Adipocyte (in vitro differentiated cells): ENCODE measurements around the gene HPCAL1.
A peak's percentile ranks its signal among the peaks of the same experiment; 100 is the strongest.

ENCODE experiments used
- DNase-seq: peaks from one replicate; pipeline ENCODE4 v3.0.0-alpha.2; 2015; ENCODE audit warnings: low read depth
- H3K27me3 ChIP-seq: replicated peaks from 2 replicates; pipeline ENCODE4 v1.7.0; 2013; ENCODE audit warnings: mild to moderate bottlenecking, low read length, moderate library complexity; ENCODE audit not compliant: control insufficient read depth, insufficient read depth
- H3K36me3 ChIP-seq: 2 replicates; pipeline ENCODE4 v1.7.0; 2013; ENCODE audit warnings: low read length, mild to moderate bottlenecking, moderate library complexity; ENCODE audit not compliant: control insufficient read depth, insufficient read depth, severe bottlenecking
- H3K4me1 ChIP-seq: 2 replicates; pipeline ENCODE4 v1.7.0; 2013; ENCODE audit warnings: mild to moderate bottlenecking, low read length, moderate library complexity; ENCODE audit not compliant: control insufficient read depth, insufficient read depth
- H3K4me3 ChIP-seq: 2 replicates; pipeline ENCODE4 v1.7.0; 2013; ENCODE audit warnings: mild to moderate bottlenecking, low read length, moderate library complexity
- H3K9ac ChIP-seq: 2 replicates; pipeline ENCODE4 v1.7.0; 2013; ENCODE audit warnings: mild to moderate bottlenecking, low read length, moderate library complexity
- H3K9me3 ChIP-seq: 2 replicates; pipeline ENCODE4 v1.7.0; 2013; ENCODE audit warnings: mild to moderate bottlenecking, low read length, moderate library complexity; ENCODE audit not compliant: control insufficient read depth

Gene HPCAL1

DNA sequence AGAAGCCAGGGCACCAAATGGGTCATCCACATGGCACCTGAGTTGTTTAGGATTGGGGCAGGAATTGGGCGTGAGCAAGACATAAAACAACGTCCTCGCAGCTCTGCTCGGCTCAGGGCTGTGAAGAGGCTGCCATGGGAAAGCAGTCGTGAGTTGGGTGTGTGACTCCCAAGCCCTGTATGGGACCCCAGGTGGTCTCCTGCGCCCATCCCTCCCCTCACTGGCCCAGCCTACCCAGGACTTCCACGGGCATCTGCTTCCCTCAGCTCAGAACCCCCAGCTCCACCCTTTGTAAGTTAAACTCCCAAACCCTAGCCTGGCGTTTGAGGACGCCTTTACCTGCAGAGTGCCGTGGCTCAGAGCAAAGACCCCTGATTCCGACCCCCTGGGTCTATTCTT lies 23.2 kb upstream of the HPCAL1 start:
- no peaks in the 10 kb centered on the region for H3K36me3 ChIP-seq
- no peaks in the 10 kb centered on the region for H3K9me3 ChIP-seq
- no peak overlapping the region for H3K9ac ChIP-seq
- peaks cover 24% of the 10 kb centered on the region for H3K4me1 ChIP-seq
- no peaks in the 10 kb centered on the region for H3K27me3 ChIP-seq
- DNase-seq: no peak
- no peak overlapping the region for H3K4me3 ChIP-seq

DNA sequence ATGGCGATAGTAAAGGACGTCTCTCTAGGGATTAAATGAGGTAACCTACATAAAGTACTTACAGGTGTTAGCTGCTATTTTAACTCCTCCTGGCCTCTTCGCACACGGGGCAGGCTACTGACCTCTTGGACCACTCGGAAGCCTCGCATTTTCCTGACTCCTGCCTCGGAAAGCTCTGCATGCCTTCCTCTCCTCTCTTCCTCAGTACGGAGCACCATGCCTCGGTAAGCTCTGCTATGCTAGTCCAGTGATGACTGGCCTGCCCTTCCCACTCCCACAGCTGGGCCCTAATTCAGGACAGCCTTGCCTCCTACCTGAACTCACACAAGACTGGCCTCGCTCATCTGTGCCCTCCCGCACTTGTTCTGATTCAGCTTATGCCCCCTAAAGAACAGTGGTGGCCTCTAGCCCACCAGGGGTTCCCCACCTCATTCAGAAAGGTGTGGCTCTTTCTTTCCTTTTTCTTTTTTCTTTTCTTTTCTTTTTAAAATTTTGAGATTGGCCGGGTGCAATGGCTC lies 22.7 kb upstream of the HPCAL1 start:
- Histone ChIP-seq H3K9me3 (no peaks in the 10 kb centered on the region), H3K36me3 (no peaks in the 10 kb centered on the region), H3K4me1 (peaks cover 27% of the 10 kb centered on the region), H3K9ac (no peak overlapping the region), H3K4me3 (no peak overlapping the region), H3K27me3 (no peaks in the 10 kb centered on the region)
- DNase-seq: no peak

- no peak overlapping the region for H3K4me3 ChIP-seq
- no peaks in the 10 kb centered on the region for H3K27me3 ChIP-seq
- H3K4me1 ChIP-seq: peaks cover 39% of the 10 kb centered on the region
- no peaks in the 10 kb centered on the region for H3K36me3 ChIP-seq
- DNase-seq: no peak
- no peaks in the 10 kb centered on the region for H3K9me3 ChIP-seq
- no peak overlapping the region for H3K9ac ChIP-seq
These were observed 20.8 kb upstream of the HPCAL1 start for GRCh38 chr2:10281891-10282290.

DNA sequence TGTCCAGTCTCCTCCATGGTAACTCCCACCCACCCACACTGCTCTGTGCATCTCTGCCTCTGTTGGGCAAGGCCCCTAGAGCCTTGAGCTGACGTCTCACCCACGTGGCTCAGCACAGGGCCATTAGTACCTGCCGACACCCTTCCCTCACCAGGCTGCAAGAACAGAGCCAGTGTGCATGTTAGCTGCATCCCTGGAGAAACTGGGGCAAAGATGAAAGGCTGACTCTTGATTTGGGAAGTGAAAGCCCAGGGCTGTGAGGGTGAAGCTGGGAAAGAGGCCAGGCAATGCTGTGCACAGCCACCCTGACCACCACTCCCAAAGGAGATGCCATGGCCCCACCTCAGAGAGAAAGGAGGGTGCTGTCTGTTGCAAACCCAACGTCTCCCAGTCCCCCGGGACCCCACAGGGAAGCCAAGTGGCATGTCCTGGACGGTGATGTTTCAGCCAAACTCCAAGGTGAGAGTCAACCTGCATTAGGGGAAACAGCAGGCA lies 20.0 kb upstream of the HPCAL1 start:
- Histone ChIP-seq H3K27me3 (no peaks in the 10 kb centered on the region), H3K4me1 (peaks cover 39% of the 10 kb centered on the region)

DNA sequence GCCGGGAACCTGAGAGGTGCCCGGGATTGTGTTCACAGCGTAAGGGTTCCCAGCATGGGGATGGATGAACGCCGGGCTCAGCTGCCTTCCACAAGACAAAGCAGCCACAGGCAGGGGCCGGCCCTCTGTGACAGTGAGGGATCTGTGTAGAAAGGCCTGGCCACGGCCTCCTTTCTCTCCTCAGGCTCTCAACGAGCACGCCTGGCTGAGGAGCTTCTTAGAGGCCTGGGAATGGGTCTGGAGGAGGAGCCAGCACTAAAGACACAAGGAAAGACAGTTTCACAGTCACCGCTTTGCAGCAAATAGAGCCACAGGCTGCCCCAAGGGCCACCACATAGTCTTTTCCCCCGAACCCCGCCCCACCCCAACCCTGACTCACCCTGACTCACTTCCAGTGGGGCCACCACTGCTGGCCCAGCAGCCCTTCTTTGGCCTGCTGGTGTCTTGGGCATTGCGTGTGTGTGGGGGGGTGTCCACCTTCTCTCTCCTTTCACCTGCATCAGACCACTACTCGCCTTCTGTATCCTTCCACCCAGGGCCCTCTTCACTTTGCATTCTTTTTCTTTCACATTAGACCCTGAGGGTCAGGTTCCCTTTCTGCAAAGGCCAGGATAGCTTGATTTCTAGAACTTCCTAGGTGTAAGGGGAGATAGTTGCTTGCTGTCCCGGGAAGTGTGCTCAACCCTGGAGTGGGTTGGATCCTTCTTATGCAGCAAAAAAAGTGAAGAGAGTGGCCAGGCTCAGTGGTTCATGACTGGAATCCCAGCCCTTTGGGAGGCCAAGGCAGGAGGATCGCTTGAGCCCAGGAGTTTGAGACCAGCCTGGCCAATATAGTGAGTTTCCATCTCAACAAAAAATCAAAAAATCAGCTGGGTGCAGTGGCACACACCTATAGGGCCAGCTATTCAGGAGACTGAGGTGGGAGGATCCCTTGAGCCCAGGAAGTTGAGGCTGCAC lies 19.3 kb upstream of the HPCAL1 start:
- Histone ChIP-seq H3K4me1 (peaks cover 35% of the 10 kb centered on the region), H3K4me3 (no peak overlapping the region), H3K9ac (peak overlapping the region; percentile 39), H3K27me3 (no peaks in the 10 kb centered on the region), H3K9me3 (no peaks in the 10 kb centered on the region), H3K36me3 (no peaks in the 10 kb centered on the region)
- DNase-seq: peak; percentile 66

More for the DNA sequence above, 20.0 kb upstream of the HPCAL1 start:
- no peak for DNase-seq
- Histone ChIP-seq H3K4me3 (no peak overlapping the region), H3K36me3 (no peaks in the 10 kb centered on the region), H3K9ac (peak overlapping the region; percentile 22), H3K9me3 (no peaks in the 10 kb centered on the region)

DNA sequence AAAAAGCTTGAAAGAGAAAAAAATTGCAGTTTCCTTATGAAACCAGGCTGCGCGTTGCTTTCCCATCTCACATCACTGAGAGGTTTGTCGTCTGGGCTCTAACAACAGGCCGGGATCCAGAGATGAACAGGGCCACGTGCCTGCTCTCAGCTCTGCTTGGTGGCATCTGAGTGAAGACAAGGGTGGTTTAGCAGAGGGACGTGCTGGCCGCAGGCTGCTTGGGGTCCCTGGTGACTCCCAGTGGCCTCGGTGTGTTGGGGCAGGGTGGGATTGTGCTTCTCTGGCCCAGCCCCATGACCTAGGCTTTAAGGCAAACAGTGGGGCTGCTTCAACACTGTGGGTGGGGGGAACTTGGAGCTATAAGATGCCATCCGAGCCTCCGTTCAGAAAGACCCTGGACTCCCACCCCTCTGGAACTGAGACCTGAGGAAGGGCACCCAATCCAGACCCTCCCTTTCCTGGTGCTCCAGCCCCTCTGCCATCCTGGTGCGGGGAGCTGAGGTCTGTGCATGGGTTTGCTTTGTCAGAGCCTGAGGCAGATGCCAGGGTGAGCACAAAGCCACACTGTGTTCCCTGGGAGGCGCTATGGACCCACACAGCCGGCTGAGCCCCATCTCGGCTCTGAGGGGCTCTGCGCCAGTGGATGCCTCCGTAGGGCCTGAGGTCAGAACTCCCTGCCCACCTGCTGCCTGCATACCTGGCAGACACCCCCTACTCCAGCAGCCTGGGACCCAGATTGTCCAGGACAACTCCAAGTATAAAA lies 18.4 kb upstream of the HPCAL1 start:
- Histone ChIP-seq H3K36me3 (no peaks in the 10 kb centered on the region), H3K4me1 (peaks cover 37% of the 10 kb centered on the region), H3K27me3 (no peaks in the 10 kb centered on the region), H3K4me3 (no peak overlapping the region), H3K9me3 (no peaks in the 10 kb centered on the region), H3K9ac (no peak overlapping the region)
- no peak for DNase-seq

GRCh38 chr2:10285191-10285555 lies 17.5 kb upstream of the HPCAL1 start:
- peaks cover 37% of the 10 kb centered on the region for H3K4me1 ChIP-seq
- H3K4me3 ChIP-seq: no peak overlapping the region
- H3K9ac ChIP-seq: no peak overlapping the region
- H3K27me3 ChIP-seq: no peaks in the 10 kb centered on the region
- DNase-seq: no peak
- no peaks in the 10 kb centered on the region for H3K36me3 ChIP-seq
- H3K9me3 ChIP-seq: no peaks in the 10 kb centered on the region

DNA sequence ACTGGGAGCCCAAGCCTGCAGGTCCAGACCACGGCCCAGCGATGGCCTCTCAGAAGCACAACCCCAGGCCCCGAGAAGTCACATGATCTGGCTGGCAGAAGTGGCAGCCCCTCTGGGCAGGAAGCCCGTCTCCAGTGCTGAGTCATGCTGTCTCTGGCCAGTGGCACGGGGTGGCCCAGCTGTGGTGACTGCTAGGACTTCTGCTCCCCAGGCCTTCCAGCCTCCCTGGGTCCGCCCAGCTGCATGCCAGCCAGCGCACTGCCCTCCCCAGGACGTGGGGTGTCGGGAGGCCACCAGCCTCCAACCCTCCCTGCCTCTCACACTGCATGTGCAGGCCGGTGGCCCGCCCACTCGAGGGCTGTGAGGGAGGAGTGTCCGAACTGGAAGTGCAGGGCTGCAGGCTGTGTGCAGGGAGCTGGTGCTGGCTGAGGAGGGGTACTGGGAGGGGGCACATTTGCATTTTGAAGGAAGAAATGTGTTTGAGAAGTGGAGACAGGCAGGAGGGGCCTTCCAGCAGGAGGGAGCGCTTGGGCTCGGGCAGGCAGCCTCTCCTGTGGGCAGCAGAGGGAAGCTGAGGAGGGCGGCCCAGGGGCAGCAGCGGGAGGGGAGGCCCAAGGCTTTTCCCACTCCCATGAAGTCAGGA lies 17.0 kb upstream of the HPCAL1 start:
- Histone ChIP-seq H3K27me3 (no peaks in the 10 kb centered on the region), H3K4me3 (no peak overlapping the region), H3K9ac (no peak overlapping the region), H3K4me1 (peaks cover 37% of the 10 kb centered on the region), H3K36me3 (no peaks in the 10 kb centered on the region), H3K9me3 (no peaks in the 10 kb centered on the region)
- DNase-seq: peak; percentile 77

DNA sequence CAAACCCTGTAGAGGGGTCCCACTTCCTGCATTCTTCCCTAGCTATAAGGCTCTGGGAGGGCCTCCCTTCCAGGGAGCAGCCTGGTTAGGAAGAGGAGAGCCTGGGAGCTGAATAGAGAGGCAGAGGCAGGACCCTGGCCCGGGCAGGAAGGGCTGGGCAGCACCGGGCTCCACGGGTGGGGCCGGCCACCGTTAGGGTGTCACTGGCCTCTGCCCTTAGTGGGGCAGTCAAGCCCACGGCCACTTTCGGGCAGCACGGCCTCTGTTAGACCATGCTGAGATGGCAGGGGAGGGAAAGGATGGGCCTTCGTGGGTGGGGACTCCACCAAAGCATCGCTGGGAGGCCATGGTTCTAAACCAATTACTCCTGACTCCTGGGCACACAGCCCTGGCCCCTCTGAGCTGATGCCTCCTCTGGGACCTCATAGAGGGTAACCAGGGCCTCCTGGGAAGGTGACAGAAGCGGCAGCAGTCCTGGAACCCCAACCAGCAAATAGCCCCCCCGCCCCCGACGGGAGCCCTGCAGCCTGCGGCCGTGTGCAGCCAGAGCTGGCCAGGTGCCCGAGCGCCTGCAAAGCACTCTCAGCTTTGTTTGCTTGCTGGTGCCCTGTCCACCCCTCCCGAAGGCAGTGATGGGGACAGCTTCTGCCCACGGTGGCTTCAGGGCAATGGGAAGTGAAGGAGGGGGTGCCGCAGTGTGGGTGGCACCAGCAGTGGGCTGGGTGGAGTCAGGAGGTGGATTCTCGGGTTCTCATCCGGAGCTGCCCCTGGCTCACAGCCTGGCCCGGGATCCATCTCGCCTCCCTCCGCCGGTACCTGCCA lies 16.3 kb upstream of the HPCAL1 start:
- peaks cover 37% of the 10 kb centered on the region for H3K4me1 ChIP-seq
- no peak for DNase-seq
- no peaks in the 10 kb centered on the region for H3K36me3 ChIP-seq
- H3K4me3 ChIP-seq: no peak overlapping the region
- H3K27me3 ChIP-seq: no peaks in the 10 kb centered on the region
- no peaks in the 10 kb centered on the region for H3K9me3 ChIP-seq
- H3K9ac ChIP-seq: no peak overlapping the region

DNA sequence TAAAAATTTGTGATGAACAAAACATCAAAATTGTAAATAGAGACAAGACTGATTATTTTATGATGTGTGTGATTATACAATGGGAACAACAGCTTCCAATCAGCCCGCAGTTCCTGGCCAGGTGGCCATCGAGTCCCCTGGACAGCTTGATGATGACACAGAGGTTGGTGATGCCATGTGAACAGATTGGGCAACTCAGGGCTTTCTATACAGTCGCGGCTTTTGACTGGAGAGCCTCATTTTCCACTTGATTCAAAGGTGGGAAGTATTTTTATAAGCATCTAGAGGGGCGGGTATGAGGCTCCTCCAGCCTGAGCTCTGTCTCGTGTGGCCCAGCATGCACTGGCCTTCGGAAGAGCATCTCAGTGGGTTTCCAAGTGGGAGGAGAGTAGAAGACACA lies 14.9 kb upstream of the HPCAL1 start:
- Histone ChIP-seq H3K9ac (no peak overlapping the region), H3K36me3 (no peaks in the 10 kb centered on the region), H3K4me1 (peaks cover 33% of the 10 kb centered on the region), H3K9me3 (no peaks in the 10 kb centered on the region), H3K27me3 (no peaks in the 10 kb centered on the region), H3K4me3 (no peak overlapping the region)
- no peak for DNase-seq
